Left lung (tissue), 10 donors: ENCODE results near the gene COL5A1. TPM values are rescaled to one million over a fixed set of nuclear protein-coding genes. Genes with fewer than 3 reads are reported as not detected.

Source experiments
- ATAC-seq: fragments of 200-7000 bp; cut with Tn5 transposase; one replicate; pipeline ENCODE4 v1.9.1; 2020; ENCODE audit warnings: moderate library complexity
- DNase-seq, 4 donors: peaks; one replicate each; pipeline ENCODE4 v3.0.0-alpha.2; 2013 to 2020
- H3K27ac ChIP-seq, 2 donors: fragments of 200-600 bp; sonication (generic) in 1 of 2; one replicate each; pipeline versions ENCODE4 v1.5.0 to v1.8.0; 2020 to 2021
- H3K27me3 ChIP-seq, 2 donors: fragments of 200-600 bp; sonication (generic) in 1 of 2; one replicate each; pipeline versions ENCODE4 v1.5.0 to v1.8.0; 2020 to 2021
- H3K36me3 ChIP-seq, 2 donors: fragments of 200-600 bp; sonication (generic) in 1 of 2; one replicate each; pipeline versions ENCODE4 v1.5.0 to v1.8.0; 2020 to 2021
- H3K4me1 ChIP-seq, 2 donors: fragments of 200-600 bp; one replicate each; pipeline ENCODE4 v1.8.0; 2021
- H3K4me3 ChIP-seq, 2 donors: fragments of 200-600 bp; sonication (generic) in 1 of 2; one replicate each; pipeline versions ENCODE4 v1.5.0 to v1.8.0; 2020 to 2021; ENCODE audit warnings: mild to moderate bottlenecking in 1 of 2
- H3K9me3 ChIP-seq, 2 donors: fragments of 200-600 bp; sonication (generic) in 1 of 2; one replicate each; pipeline versions ENCODE4 v1.5.0 to v1.8.0; 2020 to 2021
- intact Hi-C, 2 donors: fragments of 100-400 bp; cut with DNase I; formaldehyde crosslinking; loops; one replicate each; pipeline versions ENCODE4 v1.11.2 to v1.14.2; 2022
- polyA plus RNA-seq, 6 donors: library from polyadenylated mRNA; unstranded; fragments of 120-200 nt; gene quantifications; one replicate each; pipeline ENCODE4 v1.2.1, GENCODE V29; 2013; ENCODE audit not compliant: insufficient read length in 6 of 6
- total RNA-seq, 2 donors: library from RNA; stranded (reverse); fragmentation: NEBNext Ultra II Directional; extraction: Animal tissue kit (Norgen Biotek cat#: 25700); gene quantifications; one replicate each; pipeline ENCODE4 v1.2.1, GENCODE V29; 2021
- TF ChIP-seq, protein P1 (sequence below), 2 donors: fragments of 200-600 bp; sonication (generic) in 1 of 2; IDR thresholded peaks; one replicate each; pipeline versions ENCODE4 v1.5.0 to v1.8.0; 2021; ENCODE audit warnings: antibody characterized with exemption in 2 of 2
- donor health status: DM: no; HTN: yes; CAD: no.
- donor health status: DM: no; HTN: no; CAD: no.

The COL5A1 gene
- total and polyA plus RNA-seq, 8 donors: 168 to 357 (median 213) TPM

DNA sequence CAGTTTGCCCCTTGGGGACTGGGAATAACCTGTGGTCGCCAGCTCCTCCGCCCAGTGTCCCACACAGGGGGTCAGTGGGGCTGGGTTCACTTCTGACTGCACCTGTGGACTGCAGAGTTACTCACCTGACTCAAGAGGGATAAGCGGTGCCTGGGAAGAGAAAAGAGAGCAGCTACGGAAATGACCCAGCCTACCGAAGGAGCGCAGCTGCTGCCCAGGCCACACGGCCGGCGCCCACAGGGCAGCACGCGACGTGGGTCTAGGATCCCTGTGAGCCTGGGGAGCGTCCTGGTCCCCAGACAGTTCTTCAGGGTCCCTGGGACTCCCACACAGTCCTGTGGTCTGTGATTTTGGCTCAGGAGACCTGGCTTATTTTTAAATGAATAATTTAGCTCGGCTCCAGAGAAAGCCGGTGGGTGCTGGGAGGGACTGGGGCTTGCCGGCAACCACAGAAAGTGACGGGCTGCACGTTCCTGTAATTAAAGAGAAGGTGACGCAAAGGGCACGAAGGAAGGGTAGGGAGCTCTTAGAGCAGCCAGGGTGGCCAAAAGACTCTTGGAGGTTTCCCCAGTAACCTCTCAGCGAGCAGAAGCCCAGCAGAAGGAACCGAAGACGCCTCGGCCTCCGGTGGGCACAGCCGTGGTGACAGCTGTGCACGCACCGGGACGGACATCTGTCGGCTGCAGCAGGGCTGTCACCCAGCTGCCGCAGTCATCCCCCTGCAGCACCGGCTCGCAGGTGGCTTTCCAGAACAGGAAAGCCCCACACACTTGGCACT is 141.5 kb downstream of the COL5A1 start:
- Histone ChIP-seq H3K4me1 (peaks cover 0 to 6% of the 10 kb centered on the region in 2 donors), H3K27ac (no peak overlapping the region), H3K27me3 (peaks cover 0 to 58% of the 10 kb centered on the region in 2 donors), H3K36me3 (peaks cover 0 to 12% of the 10 kb centered on the region in 2 donors), H3K9me3 (no peaks in the 10 kb centered on the region), H3K4me3 (no peak overlapping the region)
- no peak for ATAC-seq
- DNase-seq: no peak
- TF ChIP-seq, protein P1, sequence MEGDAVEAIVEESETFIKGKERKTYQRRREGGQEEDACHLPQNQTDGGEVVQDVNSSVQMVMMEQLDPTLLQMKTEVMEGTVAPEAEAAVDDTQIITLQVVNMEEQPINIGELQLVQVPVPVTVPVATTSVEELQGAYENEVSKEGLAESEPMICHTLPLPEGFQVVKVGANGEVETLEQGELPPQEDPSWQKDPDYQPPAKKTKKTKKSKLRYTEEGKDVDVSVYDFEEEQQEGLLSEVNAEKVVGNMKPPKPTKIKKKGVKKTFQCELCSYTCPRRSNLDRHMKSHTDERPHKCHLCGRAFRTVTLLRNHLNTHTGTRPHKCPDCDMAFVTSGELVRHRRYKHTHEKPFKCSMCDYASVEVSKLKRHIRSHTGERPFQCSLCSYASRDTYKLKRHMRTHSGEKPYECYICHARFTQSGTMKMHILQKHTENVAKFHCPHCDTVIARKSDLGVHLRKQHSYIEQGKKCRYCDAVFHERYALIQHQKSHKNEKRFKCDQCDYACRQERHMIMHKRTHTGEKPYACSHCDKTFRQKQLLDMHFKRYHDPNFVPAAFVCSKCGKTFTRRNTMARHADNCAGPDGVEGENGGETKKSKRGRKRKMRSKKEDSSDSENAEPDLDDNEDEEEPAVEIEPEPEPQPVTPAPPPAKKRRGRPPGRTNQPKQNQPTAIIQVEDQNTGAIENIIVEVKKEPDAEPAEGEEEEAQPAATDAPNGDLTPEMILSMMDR (IDR thresholded peaks at IDR 0.05): no peak
- intact Hi-C loops: loop anchor here in 1 of 2 donors (10.0 kb wide), 1 partner anchor 202 kb away; no protein-coding TSS in a partner anchor

DNA sequence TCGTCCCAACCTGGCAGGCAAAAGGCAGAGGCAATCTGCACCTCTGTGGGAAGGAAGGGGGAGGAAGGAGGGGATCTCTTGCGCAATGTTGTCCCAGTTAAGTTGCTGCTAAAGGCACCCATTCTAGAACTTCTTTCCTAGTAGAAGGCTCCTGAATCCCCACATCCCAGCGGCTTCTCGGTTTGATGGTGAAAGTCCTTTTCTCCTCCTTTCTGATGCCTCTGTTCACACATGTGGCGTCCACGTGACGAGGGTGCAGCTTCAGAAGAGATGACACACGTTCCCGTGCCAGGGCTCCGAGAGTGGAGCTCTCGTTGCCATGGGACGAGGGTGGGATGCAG is 142.1 kb downstream of the COL5A1 start:
- DNase-seq: peak in 2 of 4 donors; percentile 40 to 46
- intact Hi-C loops: loop anchor here in 1 of 2 donors (10.0 kb wide), 1 partner anchor 201 kb away; no protein-coding TSS in a partner anchor
- Histone ChIP-seq H3K27me3 (peaks cover 0 to 52% of the 10 kb centered on the region in 2 donors), H3K9me3 (no peaks in the 10 kb centered on the region), H3K27ac (no peak overlapping the region), H3K4me3 (no peak overlapping the region), H3K4me1 (peaks cover 0 to 6% of the 10 kb centered on the region in 2 donors), H3K36me3 (peaks cover 0 to 12% of the 10 kb centered on the region in 2 donors)
- TF ChIP-seq, protein P1 (IDR thresholded peaks at IDR 0.05): no peak
- ATAC-seq: peak; percentile 42

DNA sequence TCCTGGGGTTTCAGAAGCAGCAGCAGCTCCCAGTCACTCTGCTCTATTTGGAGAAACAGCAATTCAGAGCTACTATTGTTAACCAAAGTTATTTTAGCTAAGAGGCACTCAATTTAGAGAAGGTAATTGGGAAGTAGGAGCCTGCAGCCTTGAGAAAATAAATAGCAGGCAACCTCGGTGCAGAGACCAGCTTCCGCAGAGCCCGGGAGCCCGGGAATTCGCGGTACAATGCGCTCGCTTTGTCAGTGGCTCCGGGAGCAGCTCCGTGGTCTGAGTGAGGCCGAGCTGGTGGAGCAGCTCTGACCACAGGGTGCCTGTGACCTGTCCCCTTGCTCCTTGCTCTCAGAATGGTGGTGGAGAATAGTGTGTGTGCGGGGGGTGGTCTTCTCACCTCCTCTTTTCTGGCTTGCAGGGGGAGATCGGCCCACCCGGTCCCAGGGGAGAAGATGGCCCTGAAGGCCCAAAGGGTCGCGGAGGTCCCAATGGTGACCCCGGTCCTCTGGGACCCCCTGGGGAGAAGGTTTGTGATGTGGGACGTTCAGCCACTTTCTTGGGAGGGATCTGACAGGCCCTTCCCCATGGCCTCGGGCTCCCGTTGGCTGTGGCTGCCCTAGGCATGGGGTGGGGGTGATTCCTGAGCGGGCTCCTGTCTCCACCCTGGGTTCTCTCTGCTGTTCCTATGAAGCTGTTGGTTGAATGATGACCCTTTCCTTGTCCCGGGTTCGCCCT is 143.1 kb downstream of the COL5A1 start:
- H3K9me3 ChIP-seq: no peaks in the 10 kb centered on the region
- intact Hi-C loops: loop anchor here in 1 of 2 donors (10.0 kb wide), 1 partner anchor 200 kb away; no protein-coding TSS in a partner anchor
- no peak for DNase-seq
- H3K36me3 ChIP-seq: peaks cover 0 to 12% of the 10 kb centered on the region in 2 donors
- TF ChIP-seq, protein P1 (IDR thresholded peaks at IDR 0.05): no peak
- H3K4me1 ChIP-seq: peaks cover 0 to 6% of the 10 kb centered on the region in 2 donors
- ATAC-seq: no peak
- no peak overlapping the region for H3K27ac ChIP-seq
- no peak overlapping the region for H3K4me3 ChIP-seq
- peaks cover 0 to 51% of the 10 kb centered on the region in 2 donors for H3K27me3 ChIP-seq

DNA sequence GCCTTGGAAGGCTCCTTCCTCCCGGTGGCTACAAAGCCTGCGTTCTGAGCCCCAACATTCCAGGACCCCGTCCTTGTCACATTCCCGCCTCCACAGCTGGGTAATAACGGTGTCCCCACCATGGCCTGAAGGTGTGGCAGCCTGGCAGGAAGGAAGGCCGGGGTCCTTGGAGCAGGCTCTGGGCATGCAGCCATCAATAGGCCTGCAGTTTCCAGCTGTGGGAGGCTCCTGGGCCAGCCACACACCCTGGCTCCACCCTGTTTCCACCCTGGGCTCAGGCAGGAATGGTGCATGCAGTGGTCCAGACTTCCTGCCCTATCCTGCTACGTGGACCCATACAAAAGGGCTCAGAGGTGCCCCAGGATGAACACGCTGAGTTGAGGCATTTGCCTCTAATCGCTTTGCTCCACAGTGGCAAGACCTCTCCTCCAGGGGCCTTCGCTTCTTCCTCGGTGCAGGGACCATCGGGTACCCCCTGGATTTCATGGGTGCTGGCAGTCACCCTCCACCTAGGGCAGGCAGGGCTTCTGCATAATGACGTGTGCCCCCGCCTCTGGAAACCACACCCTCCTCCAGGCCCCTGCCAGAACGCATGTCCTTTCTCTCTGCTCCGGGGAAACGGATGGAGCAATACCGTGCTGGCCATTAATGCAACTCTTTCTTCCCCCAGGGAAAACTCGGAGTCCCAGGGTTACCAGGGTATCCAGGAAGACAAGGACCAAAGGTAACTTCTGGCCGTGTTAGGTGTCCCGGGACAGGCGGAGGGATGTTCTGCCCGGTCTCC is 143.9 kb downstream of the COL5A1 start:
- H3K4me1 ChIP-seq: peaks cover 0 to 6% of the 10 kb centered on the region in 2 donors
- H3K27me3 ChIP-seq: peaks cover 0 to 47% of the 10 kb centered on the region in 2 donors
- intact Hi-C loops: loop anchor here in 1 of 2 donors (10.0 kb wide), 1 partner anchor 199 kb away; no protein-coding TSS in a partner anchor
- no peaks in the 10 kb centered on the region for H3K9me3 ChIP-seq
- peak in 1 of 4 donors; percentile 41 for DNase-seq
- H3K4me3 ChIP-seq: no peak overlapping the region
- peaks cover 0 to 6% of the 10 kb centered on the region in 2 donors for H3K36me3 ChIP-seq
- H3K27ac ChIP-seq: no peak overlapping the region
- peak; percentile 23 for ATAC-seq
- TF ChIP-seq, protein P1 (IDR thresholded peaks at IDR 0.05): no peak
